GM21717 (cell line): ENCODE results near the gene RIC8A.
"Not testable (repeated sequence)": the region's sequence is repeated elsewhere in the genome, so short reads cannot be mapped to it uniquely, and the experiment has no call there.

Experiments
- ATAC-seq: cut with Tn5 transposase; IDR thresholded peaks from one replicate; pipeline ENCODE4 v1.9.1; 2021; ENCODE audit warnings: mild to moderate bottlenecking, moderate library complexity; ENCODE audit not compliant: unreplicated experiment

Gene RIC8A

DNA sequence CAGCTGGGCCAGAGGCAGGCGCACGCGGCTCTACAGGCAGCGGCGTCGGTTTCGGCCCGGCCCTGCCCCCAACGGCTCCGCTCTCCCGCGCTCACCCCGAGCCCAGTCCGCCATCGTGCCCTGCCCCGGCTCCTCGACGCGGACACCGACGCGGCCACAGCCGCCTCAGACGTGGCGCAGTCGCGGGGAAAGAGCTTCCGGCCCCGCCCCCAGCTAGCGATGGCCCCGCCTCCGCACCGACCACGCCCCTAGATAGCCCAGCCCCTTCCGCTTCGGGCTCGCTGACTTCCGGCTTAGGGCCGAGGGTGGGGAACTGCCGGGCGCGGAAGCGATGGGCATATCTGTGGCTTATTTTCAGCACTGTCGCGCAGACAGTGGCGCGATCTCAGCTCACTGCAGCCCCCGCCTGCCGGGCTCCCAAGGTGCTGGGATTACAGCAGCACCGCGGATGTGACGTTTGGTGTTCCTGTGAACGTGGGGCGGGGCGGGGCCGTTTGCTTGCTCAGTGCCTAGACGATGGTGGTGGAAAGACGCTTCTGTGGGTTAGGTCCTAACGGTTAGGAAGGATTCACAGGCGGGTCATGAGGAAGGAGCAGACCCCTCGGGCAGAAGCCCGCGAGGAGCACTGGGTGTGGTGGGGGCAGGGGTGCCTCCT lies at the start of gene RIC8A, which contains the start of gene BET1L:
Gene RIC8A (plus strand): TSS at position 501 of the 655 bp plus-strand sequence. CDS start 1,147 bp downstream, outside the sequence.
Gene BET1L (minus strand): TSS at position 192 of the 655 bp plus-strand sequence. CDS start 78 bp downstream, at position 114.
- peak; percentile 56 for ATAC-seq

DNA sequence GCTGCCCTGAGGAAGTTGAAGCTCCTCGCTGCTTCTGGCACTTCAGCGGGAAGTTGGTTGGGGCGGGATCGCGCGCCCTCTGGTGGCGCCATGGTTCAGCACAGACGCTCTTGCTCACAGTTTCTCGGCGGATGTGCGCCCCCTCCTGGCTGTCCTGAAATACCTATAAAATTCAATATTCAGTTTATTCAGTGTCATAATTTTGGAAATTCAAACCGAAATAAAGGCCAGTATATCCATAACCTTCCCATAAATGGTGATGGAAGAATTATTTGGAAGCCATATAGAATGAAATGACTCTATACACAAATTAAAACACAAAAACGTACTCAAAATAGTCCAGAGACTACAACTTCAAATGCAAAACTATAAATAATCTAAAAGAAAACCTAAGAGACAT lies 27.3 kb upstream of the RIC8A start:
- ATAC-seq = not testable (repeated sequence)

DNA sequence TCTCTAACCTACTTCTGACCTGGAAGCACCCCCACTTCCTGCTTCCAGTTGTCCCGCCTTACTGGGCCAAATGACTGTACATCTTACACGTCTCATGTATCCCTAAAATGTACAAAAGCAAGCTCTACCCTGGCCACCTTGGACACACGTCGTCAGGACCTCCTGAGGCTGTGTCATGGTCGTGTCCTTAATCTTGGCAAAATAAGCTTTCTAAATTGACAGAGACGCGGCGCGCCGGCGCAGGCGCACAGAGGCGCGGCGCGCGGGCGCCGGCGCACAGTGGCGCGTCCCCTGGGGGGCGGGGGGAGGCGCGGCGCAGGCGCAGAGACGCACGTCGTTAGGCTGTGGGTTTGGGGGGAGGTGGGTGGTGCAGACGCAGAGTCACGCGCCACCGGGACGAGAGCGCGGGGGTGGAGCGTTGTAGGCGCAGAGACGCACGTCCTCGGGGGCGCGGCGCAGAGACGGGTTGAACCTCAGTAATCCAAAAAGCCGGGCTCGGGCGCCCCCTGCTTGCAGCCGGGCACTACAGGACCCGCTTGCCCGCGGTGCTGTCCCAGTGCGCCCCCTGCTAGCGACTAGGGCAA lies 18.2 kb upstream of the RIC8A start:
- peak; percentile 34 for ATAC-seq

DNA sequence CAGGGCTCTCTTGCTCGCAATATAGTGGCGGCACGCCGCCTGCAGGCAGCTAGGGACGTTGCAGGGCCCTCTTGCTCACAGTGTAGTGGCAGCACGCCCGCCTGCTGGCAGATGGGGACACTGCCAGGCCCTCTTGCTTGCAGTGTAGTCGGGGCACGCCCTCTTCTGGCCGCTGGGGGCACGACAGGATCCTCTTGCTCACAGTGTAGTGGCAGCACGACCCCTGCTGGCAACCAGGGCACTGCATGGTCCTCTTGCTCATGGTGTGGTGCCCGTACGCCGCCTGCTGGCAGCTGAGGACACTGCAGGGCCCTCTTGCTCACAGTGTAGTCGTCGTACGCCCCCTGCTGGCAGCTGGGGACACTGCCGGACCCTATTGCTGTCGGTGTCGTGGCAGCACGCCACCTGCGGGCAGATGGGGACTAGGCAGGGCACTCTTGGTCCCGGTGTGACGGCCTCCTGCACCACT lies 17.6 kb upstream of the RIC8A start:
- peak; percentile 59 for ATAC-seq

- ATAC-seq = not testable (repeated sequence)
These were observed 17.0 kb upstream of the RIC8A start for GRCh38 chr11:190546-190945.

DNA sequence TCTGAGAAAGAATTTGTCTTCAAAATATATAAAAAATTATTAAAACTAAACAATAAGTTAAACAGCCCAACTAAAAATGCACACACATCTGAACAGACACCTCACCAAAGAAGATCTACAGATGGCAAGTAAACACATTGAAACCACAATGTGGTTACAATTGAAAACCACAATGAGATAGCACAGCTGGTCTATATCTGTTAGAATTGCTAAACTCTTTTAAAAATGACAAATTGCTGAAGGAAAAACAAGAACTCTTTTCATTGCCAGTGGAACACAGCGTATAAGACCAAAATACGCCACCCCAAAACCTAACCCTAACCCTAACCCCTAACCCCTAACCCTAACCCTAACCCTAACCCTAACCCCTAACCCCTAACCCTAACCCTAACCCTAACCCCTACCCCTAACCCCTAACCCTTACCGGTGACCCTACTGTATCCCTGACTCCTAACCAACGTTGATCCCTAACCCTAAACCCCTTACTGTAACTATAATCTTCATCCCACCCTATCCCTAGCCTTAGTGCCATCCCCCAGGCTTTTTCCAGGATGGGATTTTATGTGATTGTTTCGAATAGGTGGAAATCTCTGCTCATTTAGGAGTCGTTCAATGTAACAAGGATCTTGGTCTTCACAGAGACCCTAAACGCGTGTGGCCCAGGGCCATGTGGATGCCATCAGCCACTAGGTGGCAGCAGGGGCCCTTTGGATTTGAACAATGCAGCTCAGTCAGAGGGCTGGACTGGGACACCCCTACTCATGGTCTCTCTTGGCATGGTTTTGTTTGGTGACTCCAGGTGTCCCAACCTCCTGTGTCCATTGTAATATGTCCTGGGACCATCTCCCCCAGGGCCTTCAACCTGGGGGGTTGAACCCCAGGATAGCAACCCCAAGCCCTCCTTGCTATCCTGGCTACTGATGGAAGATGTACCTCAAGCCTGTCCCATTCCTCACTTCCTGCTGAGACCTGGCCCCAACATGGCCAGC lies 15.7 kb upstream of the RIC8A start:
- not testable (repeated sequence) for ATAC-seq

GRCh38 chr11:192674-193128 lies 14.8 kb upstream of the RIC8A start, which contains the start of gene SCGB1C1:
Gene SCGB1C1 (plus strand): TSS chr11:193078. CDS start chr11:193100, 22 bp downstream.
- not testable (repeated sequence) for ATAC-seq

DNA sequence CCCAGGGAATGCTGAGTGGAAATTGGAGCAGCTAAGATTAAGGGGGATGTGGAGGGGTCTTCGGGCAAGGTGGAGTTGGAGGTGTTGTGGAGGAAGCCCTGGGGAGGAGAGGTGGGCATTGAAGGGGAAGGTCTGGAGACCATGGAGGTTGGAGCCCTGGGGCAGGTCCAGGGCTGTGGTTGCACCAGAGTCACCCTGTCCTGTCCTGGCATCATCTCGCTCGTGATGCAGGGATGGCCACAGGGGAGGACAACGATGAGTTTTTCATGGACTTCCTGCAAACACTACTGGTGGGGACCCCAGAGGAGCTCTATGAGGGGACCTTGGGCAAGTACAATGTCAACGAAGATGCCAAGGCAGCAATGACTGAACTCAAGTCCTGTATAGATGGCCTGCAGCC lies 14.0 kb upstream of the RIC8A start:
- not testable (repeated sequence) for ATAC-seq

- no peak for ATAC-seq
These were observed 10.4 kb upstream of the RIC8A start for GRCh38 chr11:196786-197731.

GRCh38 chr11:197741-198235 lies 9.7 kb upstream of the RIC8A start:
- no peak for ATAC-seq

DNA sequence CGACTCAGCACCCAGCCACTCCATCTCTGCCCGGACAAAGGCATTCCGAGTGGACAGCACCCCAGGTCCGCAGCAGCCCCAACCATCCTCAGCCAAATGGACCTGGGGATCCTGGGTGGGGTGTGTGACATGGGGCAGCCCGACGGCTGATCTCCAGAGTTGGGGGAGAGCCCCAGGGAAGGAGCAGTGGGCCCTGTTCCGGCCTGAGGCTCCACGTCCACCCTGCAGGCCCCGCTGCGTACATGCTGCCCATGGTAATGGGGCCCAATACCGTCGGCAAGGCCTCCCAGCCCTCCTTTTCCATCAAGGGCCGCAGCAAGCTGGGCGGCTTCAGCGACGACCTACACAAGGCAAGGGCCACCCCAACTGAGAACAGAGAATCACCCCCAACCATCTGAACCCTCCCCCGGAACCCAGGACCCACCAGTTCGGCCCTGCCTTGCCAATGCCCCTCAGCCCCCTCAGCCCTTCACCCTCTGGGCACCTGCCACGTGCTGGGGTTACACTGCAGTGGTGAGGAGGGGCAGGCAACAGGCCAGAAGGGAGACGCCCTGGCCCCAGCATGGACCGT lies 9.2 kb upstream of the RIC8A start:
- no peak for ATAC-seq

DNA sequence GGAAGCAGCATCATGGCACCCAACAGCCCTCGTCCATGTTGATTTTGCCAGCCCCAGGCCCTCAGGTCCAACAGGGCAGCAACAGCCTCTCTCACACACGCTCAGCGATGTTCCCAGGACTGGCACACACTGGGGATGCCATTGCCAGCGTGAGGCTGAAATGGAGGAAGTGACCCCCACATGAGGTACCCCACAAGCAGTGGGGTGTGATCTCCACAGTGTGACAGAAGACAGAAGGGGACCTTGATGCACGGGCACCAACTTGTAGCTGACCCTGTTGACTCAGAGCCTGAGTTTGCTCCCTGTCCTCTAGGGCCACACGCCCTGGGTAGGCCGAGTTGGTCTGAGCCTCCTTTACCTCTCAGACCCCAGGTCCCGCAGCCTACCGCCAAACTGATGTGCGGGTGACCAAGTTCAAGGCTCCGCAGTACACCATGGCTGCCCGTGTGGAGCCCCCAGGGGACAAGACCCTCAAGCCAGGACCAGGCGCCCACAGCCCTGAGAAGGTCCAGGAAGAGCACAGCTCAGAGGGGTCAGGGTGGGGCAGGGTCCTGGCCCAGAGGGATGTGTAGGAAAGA lies 8.4 kb upstream of the RIC8A start:
- ATAC-seq = no peak

- ATAC-seq = no peak
These were observed 7.7 kb upstream of the RIC8A start for GRCh38 chr11:199782-200181.

DNA sequence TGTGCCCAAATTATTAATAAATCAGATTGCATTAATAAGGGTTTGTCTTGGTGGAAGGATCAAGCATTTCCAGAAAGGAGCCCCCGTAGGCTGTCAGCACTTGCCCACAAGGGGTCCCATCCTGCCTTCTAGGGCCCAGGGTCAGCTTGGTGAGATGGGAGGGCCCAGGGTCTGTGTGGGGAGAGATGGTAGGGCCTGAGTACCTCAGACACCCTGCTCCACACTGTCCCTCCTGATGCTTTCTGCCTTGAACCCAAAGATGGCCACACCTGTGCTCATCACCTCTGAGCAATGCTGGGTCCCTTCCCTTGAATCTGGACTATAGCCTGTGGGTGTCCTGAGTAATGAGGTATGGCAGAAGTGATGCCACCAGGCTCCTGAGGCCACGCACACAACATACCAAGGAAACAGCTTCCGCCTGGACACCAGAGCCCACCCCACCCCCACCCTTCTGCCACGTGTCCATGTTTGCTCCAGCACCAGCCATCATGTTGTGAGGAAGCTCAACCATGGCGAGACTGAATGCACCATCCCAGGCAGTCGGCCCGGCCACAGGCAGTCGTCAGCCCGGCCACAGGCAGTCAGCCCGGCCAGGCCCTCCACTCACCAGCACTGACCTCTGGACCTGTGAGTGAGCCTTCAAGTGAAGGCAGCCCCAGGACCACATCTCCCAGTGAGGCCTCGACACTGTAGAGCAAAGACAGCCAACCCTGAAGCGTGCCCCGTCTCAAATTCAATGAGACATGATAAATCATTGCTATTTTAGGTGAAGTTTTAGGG lies 7.1 kb upstream of the RIC8A start:
- ATAC-seq = no peak

- ATAC-seq = no peak
These were observed 5.5 kb upstream of the RIC8A start for GRCh38 chr11:201966-202365.

- ATAC-seq = no peak
These were observed 5.0 kb upstream of the RIC8A start for GRCh38 chr11:202490-202889.

DNA sequence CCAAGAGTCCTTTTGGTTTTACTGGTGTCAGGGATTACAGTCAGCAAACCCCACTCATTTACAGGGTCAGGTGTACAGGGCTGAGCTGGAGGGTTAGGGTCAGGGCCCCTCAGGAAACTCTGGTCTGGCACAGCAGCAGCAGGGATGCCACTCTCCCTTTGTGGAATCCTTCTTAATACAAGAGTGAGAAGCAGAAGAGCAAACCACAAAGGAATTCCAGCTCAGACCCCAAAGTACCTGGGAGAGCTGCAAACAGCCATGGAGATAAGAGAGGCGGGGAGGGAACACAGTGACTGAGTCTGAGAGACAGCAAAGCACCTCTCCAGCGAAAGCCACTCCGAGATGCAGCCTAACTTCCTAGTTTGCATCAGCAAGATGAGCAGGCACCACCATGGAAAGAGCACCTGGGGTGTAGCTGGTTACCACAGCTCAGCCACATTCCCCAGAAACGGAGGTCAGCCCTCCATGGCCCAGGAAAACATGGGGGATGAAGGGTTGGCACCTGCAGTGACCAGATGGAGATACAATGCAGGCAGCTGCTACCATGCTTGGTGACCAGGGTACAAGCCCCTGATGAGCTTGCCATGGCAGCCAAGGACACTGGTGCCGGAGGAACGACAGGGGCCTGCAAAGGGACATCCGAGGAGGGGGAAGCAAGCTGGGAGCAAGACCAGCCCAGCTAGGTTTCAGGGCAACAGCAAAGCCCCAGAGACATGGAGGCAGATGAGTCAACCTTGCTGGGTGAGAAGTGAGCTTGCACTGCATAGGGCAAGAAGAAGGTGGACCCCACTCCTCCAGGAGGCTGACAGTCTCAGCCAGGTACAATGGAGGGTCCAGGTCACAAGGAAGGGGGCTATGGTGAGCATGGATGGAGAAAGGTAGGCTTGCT lies 4.2 kb upstream of the RIC8A start:
- no peak for ATAC-seq
